Thyroid gland (tissue), 4 donors: ENCODE results near the gene MAGI2.

Experiments
- CTCF ChIP-seq, 6 experiments: fragments of 200-600 bp in 3 of 6; fragments of 450-650 bp in 3 of 6; sonication (generic) in 3 of 6; IDR thresholded peaks; one replicate each; pipeline ENCODE4 v1.5.1; 2016 to 2019; ENCODE audit warnings: antibody characterized with exemption in 6 of 6, mild to moderate bottlenecking in 2 of 6, inconsistent platforms in 1 of 6, moderate library complexity in 1 of 6
- POLR2A ChIP-seq, 2 donors: fragments of 450-650 bp; IDR thresholded peaks; one replicate each; pipeline ENCODE4 v1.6.1; 2017; ENCODE audit warnings: antibody characterized with exemption in 2 of 2, mild to moderate bottlenecking in 2 of 2, moderate library complexity in 1 of 2

GRCh38 chr7:79410345-79410744 is 43.1 kb downstream of the MAGI2 start:
- TF ChIP-seq CTCF (IDR thresholded peaks at IDR 0.05) (no peak), POLR2A (IDR thresholded peaks at IDR 0.05) (no peak)
